ENCODE results near the gene CTSG.

DNA sequence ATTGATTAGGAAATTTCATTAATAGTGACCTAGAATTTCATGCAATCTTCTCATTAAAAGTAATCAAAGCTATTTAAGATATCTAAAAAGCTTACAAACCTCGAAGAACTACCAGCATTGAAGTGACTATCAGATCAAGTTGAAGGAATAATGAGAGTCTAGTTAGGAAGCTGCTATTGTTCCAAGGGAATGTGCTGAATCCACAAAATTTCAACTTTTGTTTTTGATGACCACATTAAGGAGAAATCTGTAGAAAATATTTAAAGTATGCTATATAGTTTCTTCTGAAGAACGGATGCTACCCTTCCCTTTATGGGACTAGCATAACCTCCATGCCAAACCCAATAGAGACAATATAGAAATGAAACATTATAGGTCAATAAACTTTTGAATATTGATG, 2.5 kb upstream of the CTSG start:
- TF ChIP-seq RNF2 (IDR thresholded peaks at IDR 0.05; ENCODE audit: borderline replicate concordance, low read depth), result no peak
- TF ChIP-seq POLR2A (IDR thresholded peaks at IDR 0.05; ENCODE audit: low read length), result no peak
- TF ChIP-seq CTCF (IDR thresholded peaks at IDR 0.05), result no peak
- TF ChIP-seq JUNB (IDR thresholded peaks at IDR 0.05), result no peak
- TF ChIP-seq, protein P1, sequence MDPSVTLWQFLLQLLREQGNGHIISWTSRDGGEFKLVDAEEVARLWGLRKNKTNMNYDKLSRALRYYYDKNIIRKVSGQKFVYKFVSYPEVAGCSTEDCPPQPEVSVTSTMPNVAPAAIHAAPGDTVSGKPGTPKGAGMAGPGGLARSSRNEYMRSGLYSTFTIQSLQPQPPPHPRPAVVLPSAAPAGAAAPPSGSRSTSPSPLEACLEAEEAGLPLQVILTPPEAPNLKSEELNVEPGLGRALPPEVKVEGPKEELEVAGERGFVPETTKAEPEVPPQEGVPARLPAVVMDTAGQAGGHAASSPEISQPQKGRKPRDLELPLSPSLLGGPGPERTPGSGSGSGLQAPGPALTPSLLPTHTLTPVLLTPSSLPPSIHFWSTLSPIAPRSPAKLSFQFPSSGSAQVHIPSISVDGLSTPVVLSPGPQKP (IDR thresholded peaks at IDR 0.05; ENCODE audit: low read depth, low read length), result no peak

Data from A549 (cell line).